CD4-positive, alpha-beta T cell treated with Interleukin-10 for 1 hour (primary cell): Measurements from ENCODE around the gene INTS13.
"Not testable (repeated sequence)": the region's sequence is repeated elsewhere in the genome, so short reads cannot be mapped to it uniquely, and the experiment has no call there.

Experiments
- DNase-seq: peaks from one replicate; pipeline ENCODE4 v3.0.0-alpha.2; 2020

Gene INTS13

DNA sequence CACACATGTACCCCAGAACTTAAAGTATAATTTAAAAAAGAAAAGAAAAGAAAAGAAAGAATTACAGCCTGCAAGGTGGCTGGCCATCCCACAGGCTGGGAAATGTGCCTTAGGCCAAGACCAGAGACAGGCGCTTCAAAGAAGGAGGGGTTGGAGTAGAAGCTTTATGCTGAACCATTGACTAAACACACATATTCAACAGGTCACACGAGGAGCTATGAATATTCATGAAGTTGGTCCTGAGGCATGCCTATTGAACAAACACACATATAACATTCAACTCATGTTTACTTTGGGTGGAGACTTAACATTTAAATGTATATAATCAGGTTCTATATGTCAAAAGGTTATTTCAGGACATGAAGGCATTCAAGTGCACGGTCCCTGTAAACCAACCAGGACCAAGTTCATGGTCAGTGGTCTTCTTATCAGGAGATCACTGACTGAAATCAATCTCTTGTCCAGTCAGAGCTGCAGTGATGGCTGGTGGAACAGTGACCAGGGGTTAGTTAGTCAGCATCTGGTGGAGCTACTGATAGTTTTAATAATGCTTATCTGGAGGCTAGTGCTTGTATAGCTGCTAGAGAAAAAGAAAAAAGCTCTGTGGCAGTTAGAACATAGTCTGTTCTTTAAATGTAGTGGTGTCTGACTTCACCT is 69.2 kb downstream of the INTS13 start:
- DNase-seq: no peak

DNA sequence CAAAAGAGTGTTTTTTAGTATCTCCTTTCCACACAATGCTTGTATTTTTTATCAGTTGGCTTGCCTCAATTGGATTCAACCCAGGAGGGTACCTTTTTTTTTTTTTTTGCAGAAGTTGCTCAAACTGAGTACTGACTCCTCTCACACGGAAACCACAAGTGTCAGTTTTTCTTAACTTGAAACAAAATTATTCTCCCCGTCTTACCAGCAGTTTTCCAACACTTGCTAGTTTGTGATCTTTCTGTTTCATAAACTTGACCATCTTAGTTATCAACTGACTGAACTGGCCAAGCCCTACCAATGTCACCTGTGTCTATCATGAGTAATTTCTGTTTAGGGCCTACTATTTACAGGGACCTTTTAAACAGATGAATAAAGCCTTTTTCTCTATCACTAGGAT is 70.7 kb downstream of the INTS13 start:
- no peak for DNase-seq

DNA sequence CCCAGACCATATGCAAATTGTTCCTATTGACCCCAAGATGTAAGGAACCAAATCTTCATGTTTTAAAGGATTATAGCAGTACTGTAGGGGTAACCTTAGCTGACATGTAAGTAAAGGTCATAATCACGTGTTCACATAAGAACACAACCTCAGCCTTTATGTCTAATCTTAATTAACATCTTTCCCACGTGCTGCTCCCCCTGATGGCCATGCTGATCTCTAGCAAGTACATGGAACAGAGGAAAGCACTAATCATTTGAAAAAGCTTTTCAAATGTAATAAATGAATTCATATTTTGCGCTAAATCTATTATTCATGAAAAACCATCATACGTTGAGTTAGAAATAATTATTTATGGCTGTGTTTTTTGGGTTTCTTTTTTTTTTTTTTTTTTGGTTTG is 74.3 kb downstream of the INTS13 start:
- no peak for DNase-seq

DNA sequence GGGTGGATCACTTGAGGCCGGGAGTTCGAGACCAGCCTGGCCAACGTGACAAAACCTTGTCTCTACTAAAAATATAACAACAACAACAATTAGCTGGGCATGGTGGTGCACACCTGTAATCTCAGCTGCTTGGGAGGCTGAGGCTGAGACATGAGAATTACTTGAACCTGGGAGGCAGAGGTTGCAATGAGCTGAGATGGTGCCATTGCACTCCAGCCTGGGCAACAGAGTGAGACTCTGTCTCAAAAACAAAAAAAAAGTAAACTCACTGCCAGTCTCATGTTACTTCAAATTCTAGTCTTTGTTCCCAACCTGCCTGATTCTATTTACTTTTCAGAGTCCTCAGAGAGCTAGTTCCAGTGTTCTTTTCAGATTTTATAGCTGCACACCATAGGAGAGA is 75.0 kb downstream of the INTS13 start:
- not testable (repeated sequence) for DNase-seq

DNA sequence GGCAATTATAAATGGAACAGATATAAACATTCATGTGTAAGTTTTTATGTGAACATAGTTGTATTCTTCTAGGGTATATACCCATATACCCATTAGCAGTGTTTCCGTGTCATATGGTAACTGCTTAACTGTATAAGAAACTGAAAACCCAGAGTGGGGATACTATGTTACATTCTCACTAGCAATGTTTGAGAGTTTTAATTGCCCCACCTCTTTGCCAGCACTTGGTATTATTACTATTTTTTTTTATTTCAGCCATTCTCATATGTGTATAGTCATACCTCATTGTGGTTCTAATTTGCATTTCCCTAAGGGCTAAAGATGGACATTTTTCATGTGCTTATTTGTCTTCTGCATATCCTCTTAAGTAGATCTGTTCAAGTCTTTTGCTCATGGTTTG is 76.1 kb downstream of the INTS13 start:
- DNase-seq: no peak

DNA sequence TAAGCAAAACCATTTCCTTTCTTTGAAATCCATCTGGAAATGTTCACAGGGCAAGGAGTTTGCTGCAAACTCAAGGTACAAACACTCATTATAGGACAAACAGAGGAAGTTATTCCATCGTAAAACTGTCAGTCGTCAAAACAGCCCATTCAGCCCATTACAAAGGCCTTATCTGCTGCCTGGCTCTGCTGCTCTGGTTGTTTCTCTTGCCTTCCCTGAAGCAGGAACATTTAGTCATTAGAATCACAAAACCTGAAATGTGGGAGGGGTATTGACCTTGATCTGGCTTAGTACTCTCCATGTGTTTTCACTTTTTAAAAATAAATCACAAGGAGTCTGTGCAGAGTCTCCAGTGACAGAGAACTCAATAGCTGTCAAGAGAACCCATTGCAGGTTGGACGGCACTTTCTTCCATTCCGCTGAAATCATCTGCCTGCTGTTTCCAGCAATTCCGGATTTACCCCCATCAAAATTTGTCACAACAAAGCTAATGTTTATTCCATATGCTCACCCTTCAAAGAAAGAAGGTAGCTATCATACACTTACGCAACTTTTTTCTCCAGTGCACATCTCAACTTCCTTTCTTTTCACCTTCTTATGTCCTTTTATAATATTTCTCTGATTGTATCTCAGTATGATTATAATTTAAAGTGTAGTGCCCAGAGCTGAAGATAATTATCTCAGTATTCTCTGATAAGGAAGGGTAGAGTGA is 80.2 kb downstream of the INTS13 start:
- DNase-seq: no peak

DNA sequence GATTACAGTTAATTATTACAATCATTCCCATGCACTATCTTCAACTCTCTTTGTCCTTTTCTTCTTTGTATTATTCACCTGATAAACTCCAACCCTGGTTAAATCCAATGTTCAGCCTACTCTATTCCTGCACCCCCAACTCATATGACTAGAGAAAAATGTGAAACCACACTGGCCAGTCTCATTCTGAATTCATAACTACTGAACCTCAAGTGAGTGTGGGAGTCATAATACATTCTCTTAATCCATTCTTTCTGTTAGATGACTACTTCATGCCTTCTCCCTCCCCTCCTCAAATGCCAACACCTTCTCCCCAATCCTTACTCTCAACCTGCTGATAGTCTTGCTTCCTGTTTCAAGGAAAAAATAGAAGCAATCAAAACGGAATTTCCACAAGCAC is 82.4 kb downstream of the INTS13 start:
- no peak for DNase-seq
